ENCODE data around the gene ATP11C. TPM values are rescaled to one million over a fixed set of nuclear protein-coding genes. Genes with fewer than 3 reads are reported as not detected.

ATP11C gene
- total RNA-seq, 1 experiment from 2014 or later, result 38.6 TPM

- TF ChIP-seq ZNF281 (CRISPR knock-in tag; IDR thresholded peaks at IDR 0.05) (no peak), ATF6 (CRISPR knock-in tag; IDR thresholded peaks at IDR 0.05) (no peak), GRHL2 (CRISPR knock-in tag; IDR thresholded peaks at IDR 0.05; ENCODE audit: insufficient replicate concordance, severe bottlenecking) (no peak)
Measured at GRCh38 chrX:139936259-139936658, 3.4 kb upstream of the ATP11C start (continued).

- H3K27me3 Mint-ChIP-seq (ENCODE audit: low read depth), result no peaks in the 10 kb centered on the region; the same call in 1 of the 2 replicates
- DNase-seq (ENCODE audit: low spot score), result no peak
- POLR2A ChIA-PET, result no interaction called here
- TF ChIP-seq TEAD4 (CRISPR knock-in tag; IDR thresholded peaks at IDR 0.05) (no peak), GRHL2 (CRISPR knock-in tag; IDR thresholded peaks at IDR 0.05; ENCODE audit: insufficient replicate concordance, severe bottlenecking) (no peak), NFE2L1 (CRISPR knock-in tag; IDR thresholded peaks at IDR 0.05) (no peak), NFATC4 (CRISPR knock-in tag; IDR thresholded peaks at IDR 0.05) (no peak), NFYB (CRISPR knock-in tag; conservative IDR thresholded peaks at IDR 0.05; ENCODE audit: low read depth) (no peak), MYBL2 (CRISPR knock-in tag; IDR thresholded peaks at IDR 0.05) (no peak), ZNF232 (CRISPR knock-in tag; IDR thresholded peaks at IDR 0.05) (no peak)
- ATAC-seq, result no peak
- CTCF ChIA-PET, result no interaction called here
- H3K4me1 Mint-ChIP-seq, result peaks cover 41% of the 10 kb centered on the region
- H3K36me3 Mint-ChIP-seq, result no peaks in the 10 kb centered on the region
- H3K4me3 Mint-ChIP-seq, result peak overlapping the region; percentile 75
- H3K9me3 Mint-ChIP-seq, result no peaks in the 10 kb centered on the region
- H3K27ac Mint-ChIP-seq, result peak overlapping the region; percentile 79; the same call in 1 of the 2 replicates
Measured at GRCh38 chrX:139933904-139934303, 1.1 kb upstream of the ATP11C start.

- ChIA-PET POLR2A (no interaction called here), CTCF (interaction anchor here (0.9 to 1.0 kb wide), 3 partner anchors 10 to 106 kb away, joined by 3 to 5 read pairs (median 4); no protein-coding TSS in a partner anchor)
- no peak overlapping the region for H3K27ac Mint-ChIP-seq
- H3K4me3 Mint-ChIP-seq, result peak overlapping the region; percentile 75
- H3K36me3 Mint-ChIP-seq, result no peaks in the 10 kb centered on the region
- DNase-seq (ENCODE audit: low spot score) (peak; percentile 47), ATAC-seq (peak; percentile 46)
- no peaks in the 10 kb centered on the region for H3K9me3 Mint-ChIP-seq
- H3K27me3 Mint-ChIP-seq (ENCODE audit: low read depth), result no peaks in the 10 kb centered on the region; the same call in 1 of the 2 replicates
- TF ChIP-seq FOXK1 (CRISPR knock-in tag; IDR thresholded peaks at IDR 0.05) (no peak), ARID4B (CRISPR knock-in tag; IDR thresholded peaks at IDR 0.05; ENCODE audit: borderline replicate concordance) (no peak), HMGXB4 (CRISPR knock-in tag; IDR thresholded peaks at IDR 0.05) (0 out of 2 replicates have a peak, but pooled peaks have one; percentile 29), RELA (CRISPR knock-in tag; IDR thresholded peaks at IDR 0.05; ENCODE audit: borderline replicate concordance) (peak; percentile 58; the same call in 1 of the 2 replicates), ATF2 (CRISPR knock-in tag; IDR thresholded peaks at IDR 0.05; ENCODE audit: borderline replicate concordance, low read depth) (no peak), FOXP1 (CRISPR knock-in tag; IDR thresholded peaks at IDR 0.05; ENCODE audit: borderline replicate concordance) (0 out of 2 replicates have a peak, but pooled peaks have one; percentile 30)
- peaks cover 38% of the 10 kb centered on the region for H3K4me1 Mint-ChIP-seq
Measured at GRCh38 chrX:139932073-139932900, 566 bp downstream of the ATP11C start.

All from WTC11 (cell line).